NB4 (cell line): ENCODE data around the gene SCAMP4.

Experiments
- POLR2A ChIP-seq: IDR thresholded peaks from 2 replicates; pipeline ENCODE4 v1.6.1; 2011; ENCODE audit warnings: mild to moderate bottlenecking; ENCODE audit not compliant: insufficient read length; ENCODE audit errors: extremely low read depth
- TF ChIP-seq, protein P1 (sequence below): IDR thresholded peaks from one replicate; pipeline ENCODE4 v1.5.1; 2012; ENCODE audit warnings: low read depth, low read length

DNA sequence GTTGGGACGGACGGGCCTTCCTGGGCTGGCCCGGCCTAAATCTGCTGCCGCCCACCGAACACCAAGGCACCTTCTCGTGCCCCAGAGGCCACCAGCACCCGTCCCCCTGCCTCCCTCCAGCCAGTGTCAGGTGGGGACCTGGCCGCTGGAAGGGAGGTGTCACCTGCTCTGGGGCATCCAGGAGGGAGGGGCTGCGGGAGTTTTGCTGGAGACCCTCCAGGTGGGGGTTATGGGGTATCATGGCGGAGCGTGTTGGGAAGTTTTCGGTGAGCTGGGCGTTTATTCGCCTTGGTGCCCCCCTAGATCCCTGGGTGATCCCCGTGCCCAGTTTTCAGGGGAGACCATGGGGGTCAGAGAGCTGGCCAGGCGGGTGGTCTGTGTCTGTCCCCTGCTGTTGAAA is 45.4 kb downstream of the SCAMP4 start:
- TF ChIP-seq POLR2A = no peak
- TF ChIP-seq, protein P1, sequence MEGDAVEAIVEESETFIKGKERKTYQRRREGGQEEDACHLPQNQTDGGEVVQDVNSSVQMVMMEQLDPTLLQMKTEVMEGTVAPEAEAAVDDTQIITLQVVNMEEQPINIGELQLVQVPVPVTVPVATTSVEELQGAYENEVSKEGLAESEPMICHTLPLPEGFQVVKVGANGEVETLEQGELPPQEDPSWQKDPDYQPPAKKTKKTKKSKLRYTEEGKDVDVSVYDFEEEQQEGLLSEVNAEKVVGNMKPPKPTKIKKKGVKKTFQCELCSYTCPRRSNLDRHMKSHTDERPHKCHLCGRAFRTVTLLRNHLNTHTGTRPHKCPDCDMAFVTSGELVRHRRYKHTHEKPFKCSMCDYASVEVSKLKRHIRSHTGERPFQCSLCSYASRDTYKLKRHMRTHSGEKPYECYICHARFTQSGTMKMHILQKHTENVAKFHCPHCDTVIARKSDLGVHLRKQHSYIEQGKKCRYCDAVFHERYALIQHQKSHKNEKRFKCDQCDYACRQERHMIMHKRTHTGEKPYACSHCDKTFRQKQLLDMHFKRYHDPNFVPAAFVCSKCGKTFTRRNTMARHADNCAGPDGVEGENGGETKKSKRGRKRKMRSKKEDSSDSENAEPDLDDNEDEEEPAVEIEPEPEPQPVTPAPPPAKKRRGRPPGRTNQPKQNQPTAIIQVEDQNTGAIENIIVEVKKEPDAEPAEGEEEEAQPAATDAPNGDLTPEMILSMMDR = no peak
